ENCODE data around the gene CCDC107. TPM values are rescaled to one million over a fixed set of nuclear protein-coding genes. Genes with fewer than 3 reads are reported as not detected.

Gene CCDC107
- total RNA-seq, 4 donors from 2014 or later = 15.1 to 30.5 (median 21.2) TPM

DNA sequence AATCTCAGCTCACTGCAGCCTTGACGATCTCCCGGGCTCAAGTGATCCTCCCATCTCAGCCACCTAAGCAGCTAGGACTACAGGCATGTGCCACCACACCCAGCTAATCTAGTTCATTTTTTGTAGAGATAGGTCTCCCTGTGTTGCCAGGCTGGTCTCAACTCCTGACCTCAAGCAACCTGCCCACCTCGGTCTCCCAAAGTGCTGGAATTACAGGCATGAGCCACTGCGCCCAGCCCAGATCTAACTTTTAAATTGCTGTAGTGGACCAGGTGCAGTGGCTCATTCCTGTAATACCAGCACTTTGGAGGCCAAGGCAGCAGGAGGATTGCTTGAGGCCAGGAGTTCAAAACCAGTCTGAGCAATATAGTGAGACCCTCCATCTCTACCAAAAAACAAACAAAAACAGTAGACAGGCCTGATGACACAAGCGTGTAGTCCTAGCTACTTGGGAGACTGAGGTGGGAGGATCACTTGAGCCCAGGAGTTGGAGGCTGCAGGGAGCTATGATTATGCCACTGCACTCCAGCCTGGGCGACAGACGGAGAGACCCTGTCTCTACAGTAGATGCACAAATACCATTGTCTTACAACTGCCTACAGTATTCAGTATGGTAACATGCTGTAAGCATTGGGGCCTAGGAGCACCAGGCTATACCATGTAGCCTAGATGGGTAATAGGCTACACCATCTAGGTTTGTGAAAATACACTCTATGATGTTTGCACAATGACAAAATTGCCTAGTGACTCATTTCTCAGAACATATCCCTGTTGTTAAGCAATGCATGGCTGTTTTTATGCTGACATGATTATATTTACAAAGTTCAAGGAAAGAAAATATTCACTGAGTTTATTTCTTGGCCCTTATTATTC lies 5.9 kb upstream of the CCDC107 start:
- 75 to 76% methylated on average over 7 of the region's 7 CpGs for WGBS, 2 donors
- H3K4me3 ChIP-seq (ENCODE audit: low read depth, poor library complexity, severe bottlenecking) = no peak overlapping the region
- DNase-seq (ENCODE audit: low spot score in 2 of 2) = no peak
- intact Hi-C loops (cut with DNase I; ENCODE audit: low total_unique reads) = no loop called here
- no peak for TF ChIP-seq POLR2A (IDR thresholded peaks at IDR 0.05)
- no peak for TF ChIP-seq CTCF (IDR thresholded peaks at IDR 0.05)

- no peak for DNase-seq (ENCODE audit: low spot score in 2 of 2)
- TF ChIP-seq POLR2A (IDR thresholded peaks at IDR 0.05) (no peak), CTCF (IDR thresholded peaks at IDR 0.05) (no peak)
- H3K4me3 ChIP-seq (ENCODE audit: low read depth, poor library complexity, severe bottlenecking) = no peak overlapping the region
- intact Hi-C loops (cut with DNase I; ENCODE audit: low total_unique reads) = no loop called here
- WGBS, 2 donors = 87 to 88% methylated on average over 8 of the region's 8 CpGs
These were observed 5.3 kb upstream of the CCDC107 start for GRCh38 chr9:35652829-35653209.

DNA sequence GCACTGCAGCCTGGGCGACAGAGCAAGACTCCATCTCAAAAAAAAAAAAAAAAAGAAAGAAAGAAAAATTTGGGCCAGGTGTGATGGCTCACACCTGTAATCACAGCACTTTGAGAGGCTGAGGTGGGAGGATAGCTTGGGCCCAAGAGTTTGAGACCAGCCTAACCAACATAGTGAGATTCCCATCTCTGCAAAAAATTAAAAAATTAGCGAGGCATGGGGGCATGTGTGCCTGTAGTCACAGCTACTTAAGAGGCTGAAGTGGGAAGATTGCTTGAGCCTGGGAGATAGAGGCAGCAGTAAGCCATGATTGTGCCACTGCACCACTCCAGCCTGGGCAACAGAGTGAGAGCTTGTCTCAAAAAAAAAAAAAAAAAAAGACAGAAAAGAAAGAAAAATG lies 4.5 kb upstream of the CCDC107 start:
- intact Hi-C loops (cut with DNase I; ENCODE audit: low total_unique reads) = no loop called here
- no peak overlapping the region for H3K4me3 ChIP-seq (ENCODE audit: low read depth, poor library complexity, severe bottlenecking)
- DNase-seq (ENCODE audit: low spot score in 2 of 2) = peak in 1 of 2 donors; percentile 17
- no peak for TF ChIP-seq CTCF (IDR thresholded peaks at IDR 0.05)
- TF ChIP-seq POLR2A (IDR thresholded peaks at IDR 0.05) = no peak
- WGBS, 2 donors = 83 to 91% methylated on average over 2 of the region's 2 CpGs

DNA sequence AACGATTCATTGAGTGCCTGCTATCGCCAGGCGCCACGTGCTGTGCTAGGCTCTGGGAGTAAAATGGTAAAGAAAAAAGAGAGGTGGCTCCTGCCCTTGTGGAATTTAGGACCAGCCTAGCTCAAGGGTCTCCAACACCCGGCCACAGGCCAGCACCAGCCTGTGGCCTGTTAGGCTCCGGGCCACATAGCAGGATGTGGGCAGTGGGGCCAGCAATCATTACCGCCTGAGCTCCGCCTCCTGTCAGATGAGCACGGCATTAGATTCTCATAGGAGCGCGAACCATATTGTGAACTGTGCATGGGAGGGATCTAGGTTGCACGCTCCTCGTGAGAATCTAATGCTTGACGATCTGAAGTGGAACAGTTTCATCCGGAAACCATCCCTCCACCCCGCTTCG lies 1.7 kb upstream of the CCDC107 start:
- WGBS, 2 donors = 83 to 85% methylated on average over 17 of the region's 17 CpGs
- no peak overlapping the region for H3K4me3 ChIP-seq (ENCODE audit: low read depth, poor library complexity, severe bottlenecking)
- no peak for DNase-seq (ENCODE audit: low spot score in 2 of 2)
- intact Hi-C loops (cut with DNase I; ENCODE audit: low total_unique reads) = no loop called here
- TF ChIP-seq POLR2A (IDR thresholded peaks at IDR 0.05) (no peak), CTCF (IDR thresholded peaks at IDR 0.05) (no peak)

- peak in 1 of 2 donors; percentile 91 for DNase-seq (ENCODE audit: low spot score in 2 of 2)
- peak overlapping the region; percentile 7 for H3K4me3 ChIP-seq (ENCODE audit: low read depth, poor library complexity, severe bottlenecking)
- 27% methylated on average over 25 of the region's 25 CpGs for WGBS, 2 donors
- intact Hi-C loops (cut with DNase I; ENCODE audit: low total_unique reads) = no loop called here
- TF ChIP-seq POLR2A (IDR thresholded peaks at IDR 0.05) = no peak
- no peak for TF ChIP-seq CTCF (IDR thresholded peaks at IDR 0.05)
These were observed 1.1 kb upstream of the CCDC107 start for GRCh38 chr9:35656831-35657545.
